GM18873 (cell line): Measurements from ENCODE around the gene TMEM163.

Source experiments
- ATAC-seq: cut with Tn5 transposase; IDR thresholded peaks from one replicate; pipeline ENCODE4 v1.9.1; 2021; ENCODE audit warnings: mild to moderate bottlenecking, moderate library complexity, moderate number of reproducible peaks; ENCODE audit not compliant: unreplicated experiment, low FRiP score

The TMEM163 gene

DNA sequence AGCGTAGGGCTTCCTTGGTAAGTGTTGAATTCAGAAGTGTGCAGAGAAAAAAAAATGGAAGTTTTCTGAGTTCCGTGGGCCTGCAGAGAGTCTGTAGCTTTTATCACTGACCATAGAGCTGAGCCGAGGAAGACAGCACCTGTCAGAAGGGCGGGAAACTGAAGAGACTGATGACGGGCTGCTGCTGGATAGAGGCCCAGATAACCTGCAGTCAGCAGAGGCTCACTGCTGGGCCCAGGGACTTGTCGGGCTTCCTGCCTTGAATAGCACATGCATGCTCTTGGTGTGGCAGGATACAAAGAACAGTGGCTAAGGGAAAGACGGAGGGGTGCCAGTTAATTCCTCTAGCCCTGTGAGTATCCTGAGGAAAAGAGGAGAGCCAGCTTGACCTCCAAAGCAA is 298.5 kb downstream of the TMEM163 start:
- no peak for ATAC-seq

GRCh38 chr2:134417968-134418582 is 300.7 kb downstream of the TMEM163 start:
- no peak for ATAC-seq

- no peak for ATAC-seq
These were observed 302.2 kb downstream of the TMEM163 start for GRCh38 chr2:134416637-134417036.

DNA sequence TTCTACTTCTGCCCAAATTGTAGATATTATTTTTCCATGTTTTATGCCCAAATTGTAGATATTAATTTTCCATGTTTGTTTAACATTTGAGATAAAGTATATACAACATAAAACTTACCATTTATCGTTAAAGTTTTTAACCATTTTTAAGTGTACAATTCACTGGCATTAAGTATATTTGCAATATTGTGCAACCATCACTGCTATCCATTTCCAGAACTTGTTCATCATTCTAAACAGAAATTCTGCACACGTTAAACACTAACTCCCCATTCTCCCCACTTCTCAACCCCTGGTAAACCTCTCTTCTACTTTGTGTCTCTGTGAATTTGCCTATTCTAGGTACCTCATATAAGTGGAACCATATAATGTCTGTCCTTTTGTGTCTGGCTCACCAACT is 302.8 kb downstream of the TMEM163 start:
- no peak for ATAC-seq

DNA sequence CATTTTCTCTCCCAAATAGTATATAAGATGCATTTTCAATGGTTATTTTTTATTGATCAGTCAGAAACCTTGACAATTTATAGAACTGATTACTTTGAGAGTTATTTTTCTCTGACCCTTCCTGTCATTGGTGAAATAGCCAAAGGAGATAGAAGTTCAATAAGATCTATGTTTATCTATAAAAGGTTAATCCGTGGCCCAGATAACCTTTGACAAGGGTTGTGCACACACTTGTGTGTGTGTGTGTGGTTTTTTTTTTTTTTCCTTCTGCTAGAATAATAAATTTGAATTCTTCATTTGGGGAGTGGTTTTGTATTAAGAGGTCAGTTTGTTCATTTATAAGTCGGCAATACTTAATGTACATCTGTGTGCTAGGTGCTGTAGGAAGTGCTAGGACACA is 304.9 kb downstream of the TMEM163 start:
- no peak for ATAC-seq

- ATAC-seq = no peak
These were observed 305.4 kb downstream of the TMEM163 start for GRCh38 chr2:134413430-134413829.

DNA sequence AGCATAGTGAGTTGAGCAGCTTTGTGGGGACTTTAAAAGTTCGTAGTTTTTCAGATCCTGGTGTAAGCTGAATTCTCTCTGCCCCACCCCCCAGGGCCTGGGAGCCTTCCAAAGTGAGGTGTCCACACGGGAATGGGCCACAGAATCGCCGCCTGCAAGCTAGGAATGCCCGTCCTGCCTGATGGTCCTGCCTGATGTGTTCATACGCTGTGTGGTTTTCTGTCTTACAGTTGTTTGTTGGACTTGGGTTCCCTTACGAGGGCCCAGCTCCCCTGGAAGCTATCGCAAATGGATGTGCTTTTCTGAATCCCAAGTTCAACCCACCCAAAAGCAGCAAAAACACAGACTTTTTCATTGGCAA is 306.2 kb downstream of the TMEM163 start:
- no peak for ATAC-seq

GRCh38 chr2:134411828-134412638 is 306.8 kb downstream of the TMEM163 start:
- ATAC-seq = peak; percentile 96

DNA sequence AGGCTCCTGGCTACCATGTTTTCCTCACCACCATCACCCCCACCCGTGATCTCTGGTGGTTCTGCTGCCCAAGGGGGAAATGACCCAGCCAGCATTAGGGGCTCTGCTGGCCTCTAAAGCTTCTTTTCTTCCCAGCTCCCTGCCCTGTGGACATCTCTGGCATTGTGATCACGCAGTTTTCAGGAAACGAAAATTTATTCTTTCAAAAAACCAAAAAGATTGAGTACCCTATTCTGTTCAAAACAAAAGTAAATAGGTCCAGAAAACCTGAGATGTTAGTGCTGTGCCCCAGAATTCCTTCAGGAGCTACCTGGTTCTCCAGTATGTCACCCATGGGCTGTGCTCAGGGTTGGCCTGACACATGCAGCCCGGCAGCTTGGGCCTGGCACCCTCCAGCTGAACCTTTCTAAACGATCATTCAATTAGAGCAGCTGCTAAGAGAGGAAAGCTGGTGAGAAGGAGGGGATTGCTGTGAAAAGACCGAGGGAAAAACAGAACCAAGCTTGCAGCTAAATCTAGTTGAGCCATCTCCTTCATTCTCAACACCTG is 307.4 kb downstream of the TMEM163 start:
- ATAC-seq = no peak

- no peak for ATAC-seq
These were observed 308.0 kb downstream of the TMEM163 start for GRCh38 chr2:134410831-134411231.

GRCh38 chr2:134410006-134410405 is 308.8 kb downstream of the TMEM163 start:
- ATAC-seq = no peak

DNA sequence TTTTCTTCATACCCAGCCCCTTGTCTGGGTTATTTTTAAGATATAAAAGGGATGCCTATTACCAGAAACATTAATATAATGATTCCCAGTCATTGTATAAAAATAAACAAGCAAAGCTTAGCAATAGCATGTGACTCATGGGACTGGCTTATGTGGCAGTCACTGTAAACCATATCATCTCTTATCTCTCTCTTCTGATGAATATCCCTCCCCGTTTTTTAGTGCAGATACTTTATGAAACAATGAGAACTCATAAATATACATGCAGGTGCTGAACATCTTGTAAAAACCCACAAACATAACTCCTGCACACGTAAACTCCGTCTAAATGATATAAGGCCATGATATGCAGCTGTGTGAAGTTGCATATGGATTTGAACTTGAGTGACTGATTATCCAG is 310.0 kb downstream of the TMEM163 start:
- ATAC-seq = no peak

- no peak for ATAC-seq
These were observed 310.4 kb downstream of the TMEM163 start for GRCh38 chr2:134408386-134408785.

DNA sequence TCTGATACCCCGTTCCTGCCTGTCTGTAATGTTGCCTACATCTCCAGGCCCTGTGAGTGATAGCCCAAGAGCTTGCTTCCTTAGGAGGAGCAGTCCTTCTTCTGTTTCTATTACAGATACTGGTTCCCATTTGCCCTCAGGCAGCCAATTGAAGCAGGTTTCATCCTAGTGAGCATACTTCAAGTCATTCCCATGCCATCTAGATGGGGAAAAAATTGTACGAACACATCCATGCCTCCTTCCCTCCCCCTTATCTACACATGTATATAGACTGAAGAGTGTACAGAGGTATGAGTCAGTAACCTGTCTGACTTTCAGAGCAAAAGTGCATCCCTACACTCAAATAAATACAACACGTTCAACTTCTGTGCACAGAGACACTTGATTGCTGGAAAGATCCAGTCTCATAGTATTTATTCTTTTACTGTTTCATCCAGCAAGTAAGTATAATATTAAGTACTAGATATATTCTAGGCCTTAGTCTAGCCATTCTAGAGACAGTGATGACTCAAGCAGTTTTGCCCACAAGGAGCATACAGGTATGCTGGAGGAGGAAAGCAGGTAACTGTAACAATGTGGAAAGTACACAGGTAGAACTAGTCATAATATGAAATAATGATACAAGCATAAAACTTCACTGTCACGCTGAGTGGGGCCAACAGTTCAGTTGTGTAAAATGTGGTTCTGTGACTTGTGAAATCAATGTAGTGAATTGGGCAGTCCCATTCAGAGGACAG is 311.5 kb downstream of the TMEM163 start:
- ATAC-seq = no peak

- ATAC-seq = no peak
These were observed 312.1 kb downstream of the TMEM163 start for GRCh38 chr2:134406736-134407135.

DNA sequence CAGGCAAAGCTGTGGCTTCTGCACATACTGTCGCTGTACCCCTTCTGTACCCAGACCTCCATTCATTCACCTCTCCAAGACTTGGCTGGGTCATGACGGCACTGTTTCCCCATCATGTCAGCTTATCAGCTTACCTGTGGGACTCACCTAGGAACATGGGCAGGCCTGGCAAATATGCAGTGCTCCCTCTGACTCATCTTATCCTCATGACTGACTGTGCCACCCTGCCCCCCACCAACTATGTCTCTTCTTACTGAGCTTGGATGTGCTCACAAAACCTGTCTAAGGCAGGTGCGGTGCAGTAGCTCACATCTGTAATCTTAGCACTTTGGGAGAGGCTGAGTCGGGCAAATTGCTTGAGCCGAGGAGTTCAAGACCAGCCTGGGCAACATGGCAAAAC is 312.5 kb downstream of the TMEM163 start:
- ATAC-seq = no peak
